GM23338 (cell line): ENCODE results near the gene TOM1.

Experiments used
- CREB1 ChIP-seq: fragments of 250-450 bp; sonication (Bioruptor Pico); IDR thresholded peaks from 2 replicates; pipeline ENCODE4 v1.5.0; 2020; ENCODE audit warnings: low read depth, mild to moderate bottlenecking, moderate library complexity
- CTCF ChIP-seq, 2 experiments: fragments of 200-600 bp in 1 of 2; sonication (generic) in 1 of 2; conservative IDR thresholded peaks; 2 replicates each; pipeline versions ENCODE4 v1.5.1 to v1.6.1; 2016 to 2017; ENCODE audit warnings: antibody characterized with exemption in 2 of 2, low read depth in 2 of 2, mild to moderate bottlenecking in 2 of 2, moderate library complexity in 1 of 2
- ETS1 ChIP-seq: IDR thresholded peaks from 2 replicates; pipeline ENCODE4 v1.6.1; 2016; ENCODE audit warnings: antibody characterized with exemption
- EZH2 ChIP-seq: fragments of 200-600 bp; sonication (generic); IDR thresholded peaks from one replicate; pipeline ENCODE4 v1.8.0; 2017; ENCODE audit warnings: antibody characterized with exemption, mild to moderate bottlenecking, low read depth; ENCODE audit not compliant: unreplicated experiment
- EZH2phosphoT487 ChIP-seq: fragments of 200-600 bp; sonication (generic); IDR thresholded peaks from one replicate; pipeline ENCODE4 v1.8.1; 2018; ENCODE audit warnings: antibody characterized with exemption; ENCODE audit not compliant: unreplicated experiment
- JUNB ChIP-seq: IDR thresholded peaks from one replicate; pipeline ENCODE4 v1.6.1; 2016; ENCODE audit warnings: antibody characterized with exemption; ENCODE audit not compliant: unreplicated experiment
- POLR2AphosphoS5 ChIP-seq: IDR thresholded peaks from 2 replicates; pipeline ENCODE4 v1.6.1; 2016; ENCODE audit warnings: antibody characterized with exemption, low read depth
- REST ChIP-seq: IDR thresholded peaks from one replicate; pipeline ENCODE4 v1.6.1; 2018; ENCODE audit warnings: antibody characterized with exemption; ENCODE audit not compliant: unreplicated experiment
- STAT1 ChIP-seq: IDR thresholded peaks from one replicate; pipeline ENCODE4 v1.6.1; 2016; ENCODE audit warnings: antibody characterized with exemption; ENCODE audit not compliant: unreplicated experiment
- ZNF114 ChIP-seq: fragments of 250-450 bp; sonication (Bioruptor Pico); IDR thresholded peaks from 2 replicates; pipeline ENCODE4 v1.5.0; 2020; ENCODE audit warnings: mild to moderate bottlenecking, moderate library complexity

- no peak for TF ChIP-seq CTCF (conservative IDR thresholded peaks at IDR 0.05; ENCODE audit: low read depth in 2 of 2)
- no peak for TF ChIP-seq REST
- no peak for TF ChIP-seq EZH2
- TF ChIP-seq CREB1, result no peak
- TF ChIP-seq EZH2phosphoT487, result no peak
- no peak for TF ChIP-seq STAT1
- TF ChIP-seq POLR2AphosphoS5, result no peak
- no peak for TF ChIP-seq JUNB
- no peak for TF ChIP-seq ZNF114 (CRISPR knock-in tag)
- TF ChIP-seq ETS1, result no peak
These were observed 85.4 kb downstream of the TOM1 start for GRCh38 chr22:35384975-35385588.
